GM21825 (cell line): ENCODE measurements around the gene BROX.

Experiments
- ATAC-seq: cut with Tn5 transposase; IDR thresholded peaks from one replicate; pipeline ENCODE4 v1.9.1; 2021; ENCODE audit warnings: mild to moderate bottlenecking, moderate library complexity; ENCODE audit not compliant: unreplicated experiment

BROX gene

GRCh38 chr1:222772996-222773379 is 60.6 kb downstream of the BROX start:
- ATAC-seq = peak; percentile 81

DNA sequence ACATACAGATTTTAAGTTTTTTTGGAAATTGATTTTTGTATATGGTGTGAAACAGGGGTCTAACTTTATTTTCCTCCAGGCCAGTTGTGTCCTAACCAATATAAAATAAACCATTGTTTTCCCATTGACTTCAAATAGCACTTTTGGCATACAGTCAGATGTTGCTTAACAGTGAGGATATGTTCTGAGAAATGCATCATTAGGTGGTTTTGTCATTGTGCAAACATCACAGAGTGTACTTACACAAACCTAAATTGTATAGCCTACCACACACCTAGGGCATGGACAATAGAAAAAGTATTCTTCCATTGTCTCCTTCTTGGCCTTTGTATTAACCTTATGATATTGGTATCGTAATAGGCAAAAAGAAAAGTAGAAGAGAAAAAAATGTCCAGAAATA is 65.1 kb downstream of the BROX start:
- no peak for ATAC-seq

- ATAC-seq = no peak
Measured at GRCh38 chr1:222777977-222778376, 65.6 kb downstream of the BROX start.

GRCh38 chr1:222781251-222781650 is 68.9 kb downstream of the BROX start:
- no peak for ATAC-seq

DNA sequence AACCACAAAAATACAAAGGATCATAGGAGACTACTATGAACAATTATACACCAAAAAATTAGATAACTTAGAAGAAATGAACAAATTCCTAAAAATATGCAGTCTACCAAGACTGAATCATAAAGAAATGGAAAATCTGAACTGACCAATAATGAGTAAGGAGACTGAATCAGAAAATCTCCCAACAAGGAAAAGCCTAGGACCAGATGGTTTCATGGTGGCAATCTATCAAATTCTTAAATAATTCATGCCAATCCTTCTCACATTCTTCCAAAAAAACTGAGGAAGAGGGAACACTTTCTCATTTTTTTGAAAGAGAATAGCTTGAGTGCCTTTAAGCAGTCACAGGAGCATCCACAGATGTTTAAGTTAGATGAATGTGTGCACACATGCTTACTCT is 70.7 kb downstream of the BROX start:
- no peak for ATAC-seq

DNA sequence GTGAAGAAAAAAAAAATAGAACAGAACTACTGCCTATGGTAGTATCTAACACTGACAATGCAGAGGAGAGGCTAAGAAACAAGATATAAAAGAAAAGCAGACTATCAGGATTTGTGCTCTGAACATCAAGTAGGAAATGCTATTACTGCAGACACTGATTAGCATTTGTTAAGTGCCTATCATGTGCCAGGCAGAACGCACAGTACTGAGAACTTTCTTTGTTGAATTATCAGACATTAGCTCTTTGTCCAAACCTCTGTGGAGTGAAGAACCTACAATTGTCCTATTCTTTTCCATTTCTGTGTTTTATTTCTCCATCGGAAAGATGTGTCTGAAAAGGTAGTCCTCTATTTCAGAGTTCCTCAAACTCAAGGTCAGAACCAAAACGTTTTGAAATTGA is 72.0 kb downstream of the BROX start:
- no peak for ATAC-seq
